ENCODE data around the gene CLCN4.

The CLCN4 gene

GRCh38 chrX:10254739-10255138, 98.0 kb downstream of the CLCN4 start:
- ATAC-seq (ENCODE audit: insufficient read depth, low read depth) = no peak
- H3K4me2 ChIP-seq (ENCODE audit: insufficient read depth, low read length) = no peak overlapping the region
- H3K4me3 ChIP-seq (ENCODE audit: low read depth in 1 of 2, low read length in 2 of 2) = no peak overlapping the region
- H4K20me1 ChIP-seq (ENCODE audit: insufficient read depth, low read length) = no peaks in the 10 kb centered on the region
- H3K27me3 ChIP-seq (ENCODE audit: insufficient read depth, low read length, poor library complexity) = no peaks in the 10 kb centered on the region
- H3K9me3 ChIP-seq (ENCODE audit: insufficient read depth, low read length, severe bottlenecking) = no peaks in the 10 kb centered on the region
- no peak overlapping the region for H3K27ac ChIP-seq (ENCODE audit: low read length)
- no peaks in the 10 kb centered on the region for H3K4me1 ChIP-seq (ENCODE audit: insufficient read depth, low read length)
- no peak for DNase-seq
- H2AFZ ChIP-seq (ENCODE audit: low read depth, low read length) = no peak overlapping the region
- no peaks in the 10 kb centered on the region for H3K36me3 ChIP-seq (ENCODE audit: insufficient read depth, low read length)
- no peak overlapping the region for H3K9ac ChIP-seq (ENCODE audit: low read depth, low read length)
- TF ChIP-seq EZH2 (IDR thresholded peaks at IDR 0.05; ENCODE audit: borderline replicate concordance, low read depth, low read length, severe bottlenecking) (no peak), CTCF (IDR thresholded peaks at IDR 0.05; ENCODE audit: borderline replicate concordance, extremely low read depth, low read length, poor library complexity, severe bottlenecking) (no peak)
- H3K79me2 ChIP-seq (ENCODE audit: insufficient read depth, low read length) = no peaks in the 10 kb centered on the region

GRCh38 chrX:10259716-10260115, 102.9 kb downstream of the CLCN4 start:
- TF ChIP-seq EZH2 (IDR thresholded peaks at IDR 0.05; ENCODE audit: borderline replicate concordance, low read depth, low read length, severe bottlenecking) (no peak), CTCF (IDR thresholded peaks at IDR 0.05; ENCODE audit: borderline replicate concordance, extremely low read depth, low read length, poor library complexity, severe bottlenecking) (no peak)
- DNase-seq = no peak
- Histone ChIP-seq H3K4me1 (ENCODE audit: insufficient read depth, low read length) (no peaks in the 10 kb centered on the region), H3K27ac (ENCODE audit: low read length) (no peak overlapping the region), H3K27me3 (ENCODE audit: insufficient read depth, low read length, poor library complexity) (no peaks in the 10 kb centered on the region), H4K20me1 (ENCODE audit: insufficient read depth, low read length) (no peaks in the 10 kb centered on the region), H3K9ac (ENCODE audit: low read depth, low read length) (no peak overlapping the region), H3K9me3 (ENCODE audit: insufficient read depth, low read length, severe bottlenecking) (no peaks in the 10 kb centered on the region), H3K36me3 (ENCODE audit: insufficient read depth, low read length) (no peaks in the 10 kb centered on the region), H3K4me2 (ENCODE audit: insufficient read depth, low read length) (no peak overlapping the region), H3K4me3 (ENCODE audit: low read depth in 1 of 2, low read length in 2 of 2) (no peak overlapping the region), H3K79me2 (ENCODE audit: insufficient read depth, low read length) (no peaks in the 10 kb centered on the region), H2AFZ (ENCODE audit: low read depth, low read length) (no peak overlapping the region)
- no peak for ATAC-seq (ENCODE audit: insufficient read depth, low read depth)

- ATAC-seq (ENCODE audit: insufficient read depth, low read depth) (no peak), DNase-seq (no peak)
- no peaks in the 10 kb centered on the region for H3K27me3 ChIP-seq (ENCODE audit: insufficient read depth, low read length, poor library complexity)
- no peaks in the 10 kb centered on the region for H3K9me3 ChIP-seq (ENCODE audit: insufficient read depth, low read length, severe bottlenecking)
- TF ChIP-seq CTCF (IDR thresholded peaks at IDR 0.05; ENCODE audit: borderline replicate concordance, extremely low read depth, low read length, poor library complexity, severe bottlenecking) = no peak
- no peak for TF ChIP-seq EZH2 (IDR thresholded peaks at IDR 0.05; ENCODE audit: borderline replicate concordance, low read depth, low read length, severe bottlenecking)
- H3K4me1 ChIP-seq (ENCODE audit: insufficient read depth, low read length) = no peaks in the 10 kb centered on the region
- no peaks in the 10 kb centered on the region for H3K79me2 ChIP-seq (ENCODE audit: insufficient read depth, low read length)
- H3K9ac ChIP-seq (ENCODE audit: low read depth, low read length) = no peak overlapping the region
- no peaks in the 10 kb centered on the region for H4K20me1 ChIP-seq (ENCODE audit: insufficient read depth, low read length)
- no peaks in the 10 kb centered on the region for H3K36me3 ChIP-seq (ENCODE audit: insufficient read depth, low read length)
- no peak overlapping the region for H3K4me2 ChIP-seq (ENCODE audit: insufficient read depth, low read length)
- no peak overlapping the region for H3K27ac ChIP-seq (ENCODE audit: low read length)
- H2AFZ ChIP-seq (ENCODE audit: low read depth, low read length) = no peak overlapping the region
- H3K4me3 ChIP-seq (ENCODE audit: low read depth in 1 of 2, low read length in 2 of 2) = no peak overlapping the region
Measured at GRCh38 chrX:10265775-10266174, 109.0 kb downstream of the CLCN4 start.

GRCh38 chrX:10278716-10279115, 121.9 kb downstream of the CLCN4 start:
- Histone ChIP-seq H3K9me3 (ENCODE audit: insufficient read depth, low read length, severe bottlenecking) (no peaks in the 10 kb centered on the region), H3K4me3 (ENCODE audit: low read depth in 1 of 2, low read length in 2 of 2) (no peak overlapping the region), H3K79me2 (ENCODE audit: insufficient read depth, low read length) (no peaks in the 10 kb centered on the region), H3K9ac (ENCODE audit: low read depth, low read length) (no peak overlapping the region), H3K4me2 (ENCODE audit: insufficient read depth, low read length) (no peak overlapping the region), H4K20me1 (ENCODE audit: insufficient read depth, low read length) (no peaks in the 10 kb centered on the region), H3K4me1 (ENCODE audit: insufficient read depth, low read length) (no peaks in the 10 kb centered on the region), H2AFZ (ENCODE audit: low read depth, low read length) (no peak overlapping the region), H3K36me3 (ENCODE audit: insufficient read depth, low read length) (no peaks in the 10 kb centered on the region), H3K27me3 (ENCODE audit: insufficient read depth, low read length, poor library complexity) (no peaks in the 10 kb centered on the region), H3K27ac (ENCODE audit: low read length) (no peak overlapping the region)
- no peak for TF ChIP-seq CTCF (IDR thresholded peaks at IDR 0.05; ENCODE audit: borderline replicate concordance, extremely low read depth, low read length, poor library complexity, severe bottlenecking)
- TF ChIP-seq EZH2 (IDR thresholded peaks at IDR 0.05; ENCODE audit: borderline replicate concordance, low read depth, low read length, severe bottlenecking) = no peak
- ATAC-seq (ENCODE audit: insufficient read depth, low read depth) (no peak), DNase-seq (no peak)

Data from DND-41 (cell line).